Caco-2 (cell line): ENCODE results near the gene ONECUT1. TPM values are rescaled to one million over a fixed set of nuclear protein-coding genes. Genes with fewer than 3 reads are reported as not detected.

Source experiments
- BruUV-seq: library from RNA; stranded (reverse); fragments of 400-500 nt; replicated peaks from 2 replicates; lab custom pipeline; 2021; lab: Mats Ljungman, UMichigan
- CTCF ChIA-PET: fragments of 300-600 bp; sonication (Branson Sonifier 250); formaldehyde crosslinking; loops from one replicate; lab custom pipeline; 2022; ENCODE audit warnings: antibody characterized with exemption; lab: Charles Lee
- POLR2A ChIA-PET: fragments of 300-600 bp; sonication (Branson Sonifier 250); formaldehyde crosslinking; loops from one replicate; lab custom pipeline; 2022; ENCODE audit warnings: antibody characterized with exemption; lab: Charles Lee
- DNase-seq, 2 experiments: peaks; one replicate each; pipeline versions ENCODE4 v3.0.0 to v3.0.0-alpha.2; 2020 to 2022
- H3K27me3 ChIP-seq: replicated peaks from 2 replicates; pipeline ENCODE4 v1.6.0; 2011; ENCODE audit warnings: low read length; ENCODE audit not compliant: control insufficient read depth, insufficient read depth
- H3K36me3 ChIP-seq: 2 replicates; pipeline ENCODE4 v1.5.1; 2011; ENCODE audit warnings: low read length; ENCODE audit not compliant: control insufficient read depth, insufficient read depth
- H3K4me1 ChIP-seq: fragments of 250-450 bp; sonication (Bioruptor Pico); 2 replicates; pipeline ENCODE4 v1.5.1; 2020; ENCODE audit warnings: mild to moderate bottlenecking
- H3K4me3 ChIP-seq: 2 replicates; pipeline ENCODE4 v1.5.1; 2011; ENCODE audit warnings: low read depth, mild to moderate bottlenecking, control low read depth, low read length
- H3K9me3 ChIP-seq: fragments of 250-450 bp; sonication (Bioruptor Pico); 2 replicates; pipeline ENCODE4 v1.5.1; 2020; ENCODE audit warnings: mild to moderate bottlenecking, moderate library complexity
- H3K27ac Mint-ChIP-seq: one replicate; pipeline ENCODE4 v1.8.0; 2022; ENCODE audit warnings: mixed read lengths; ENCODE audit not compliant: unreplicated experiment
- H3K27me3 Mint-ChIP-seq: one replicate; pipeline ENCODE4 v1.8.0; 2022; ENCODE audit warnings: mixed read lengths; ENCODE audit not compliant: insufficient read depth, unreplicated experiment
- H3K36me3 Mint-ChIP-seq: one replicate; pipeline ENCODE4 v1.8.0; 2022; ENCODE audit warnings: mild to moderate bottlenecking, mixed read lengths; ENCODE audit not compliant: insufficient read depth, unreplicated experiment
- H3K4me1 Mint-ChIP-seq: one replicate; pipeline ENCODE4 v1.8.0; 2022; ENCODE audit warnings: low read depth, mixed read lengths; ENCODE audit not compliant: unreplicated experiment
- H3K4me3 Mint-ChIP-seq: one replicate; pipeline ENCODE4 v1.8.0; 2022; ENCODE audit warnings: mild to moderate bottlenecking, moderate library complexity, mixed read lengths; ENCODE audit not compliant: unreplicated experiment
- H3K9me3 Mint-ChIP-seq: one replicate; pipeline ENCODE4 v1.8.0; 2022; ENCODE audit warnings: mixed read lengths; ENCODE audit not compliant: unreplicated experiment
- CTCF ChIP-seq, 2 experiments: fragments of 200-600 bp in 1 of 2; IDR thresholded peaks; 1 replicate in 1 of 2; 2 replicates in 1 of 2; pipeline versions ENCODE4 v1.5.1 to v1.8.0; 2011 to 2022; ENCODE audit warnings: antibody characterized with exemption in 1 of 2, control low read depth in 1 of 2, inconsistent platforms in 1 of 2, low read depth in 1 of 2, low read length in 1 of 2, mild to moderate bottlenecking in 1 of 2, moderate library complexity in 1 of 2; ENCODE audit not compliant: insufficient read depth in 1 of 2, severe bottlenecking in 1 of 2, unreplicated experiment in 1 of 2
- intact Hi-C: fragments of 100-400 bp; cut with micrococcal nuclease; formaldehyde crosslinking; loops from one replicate; pipeline ENCODE4 v1.10.0; 2022; ENCODE audit not compliant: unreplicated experiment
- total RNA-seq: library from RNA; stranded (reverse); gene quantifications from 2 replicates; pipeline ENCODE4 v1.2.3, GENCODE V29; 2022

Gene ONECUT1
- total RNA-seq, 1 experiment from 2014 or later = 0.68 TPM

GRCh38 chr15:52794665-52795463, 4.7 kb upstream of the ONECUT1 start:
- Histone ChIP-seq H3K27me3 (no peaks in the 10 kb centered on the region), H3K4me3 (no peak overlapping the region), H3K9me3 (no peaks in the 10 kb centered on the region), H3K4me1 (no peaks in the 10 kb centered on the region), H3K36me3 (no peaks in the 10 kb centered on the region)
- DNase-seq = no peak
- Mint-ChIP-seq H3K36me3 (no peaks in the 10 kb centered on the region), H3K27ac (no peak overlapping the region), H3K4me1 (no peaks in the 10 kb centered on the region), H3K9me3 (no peaks in the 10 kb centered on the region), H3K27me3 (peaks cover 8% of the 10 kb centered on the region), H3K4me3 (no peak overlapping the region)
- no TSS peak for BruUV-seq
- ChIA-PET CTCF (no interaction called here), POLR2A (no interaction called here)
- intact Hi-C loops = loop anchor here (5.0 kb wide), 1 partner anchor 792 kb away; no protein-coding TSS in a partner anchor
- no peak for TF ChIP-seq CTCF (IDR thresholded peaks at IDR 0.05; ENCODE audit: insufficient read depth in 1 of 2, low read depth in 1 of 2, low read length in 1 of 2, severe bottlenecking in 1 of 2, unreplicated experiment in 1 of 2)

- H3K9me3 Mint-ChIP-seq = no peaks in the 10 kb centered on the region
- H3K4me1 ChIP-seq = no peaks in the 10 kb centered on the region
- no peaks in the 10 kb centered on the region for H3K36me3 Mint-ChIP-seq
- no TSS peak for BruUV-seq
- ChIA-PET CTCF (no interaction called here), POLR2A (no interaction called here)
- no peaks in the 10 kb centered on the region for H3K36me3 ChIP-seq
- no peaks in the 10 kb centered on the region for H3K27me3 ChIP-seq
- no peak for DNase-seq
- no peak overlapping the region for H3K4me3 Mint-ChIP-seq
- no peak overlapping the region for H3K4me3 ChIP-seq
- no peaks in the 10 kb centered on the region for H3K4me1 Mint-ChIP-seq
- intact Hi-C loops = loop anchor here (5.0 kb wide), 1 partner anchor 796 kb away; no protein-coding TSS in a partner anchor
- no peaks in the 10 kb centered on the region for H3K9me3 ChIP-seq
- peaks cover 5% of the 10 kb centered on the region for H3K27me3 Mint-ChIP-seq
- no peak overlapping the region for H3K27ac Mint-ChIP-seq
- TF ChIP-seq CTCF (IDR thresholded peaks at IDR 0.05; ENCODE audit: insufficient read depth in 1 of 2, low read depth in 1 of 2, low read length in 1 of 2, severe bottlenecking in 1 of 2, unreplicated experiment in 1 of 2) = no peak
Observed at GRCh38 chr15:52791776-52792175, 1.6 kb upstream of the ONECUT1 start.

- Mint-ChIP-seq H3K27ac (no peak overlapping the region), H3K4me3 (peak overlapping the region; percentile 88), H3K9me3 (no peaks in the 10 kb centered on the region), H3K36me3 (no peaks in the 10 kb centered on the region), H3K27me3 (peaks cover 5% of the 10 kb centered on the region), H3K4me1 (no peaks in the 10 kb centered on the region)
- TF ChIP-seq CTCF (IDR thresholded peaks at IDR 0.05; ENCODE audit: insufficient read depth in 1 of 2, low read depth in 1 of 2, low read length in 1 of 2, severe bottlenecking in 1 of 2, unreplicated experiment in 1 of 2) = no peak
- intact Hi-C loops = loop anchor here (5.0 kb wide), 1 partner anchor 796 kb away; no protein-coding TSS in a partner anchor
- no peak for DNase-seq
- ChIA-PET CTCF (no interaction called here), POLR2A (no interaction called here)
- Histone ChIP-seq H3K4me1 (no peaks in the 10 kb centered on the region), H3K9me3 (no peaks in the 10 kb centered on the region), H3K27me3 (no peaks in the 10 kb centered on the region), H3K4me3 (no peak overlapping the region), H3K36me3 (no peaks in the 10 kb centered on the region)
- BruUV-seq = no TSS peak
Observed at GRCh38 chr15:52790941-52791751, 1.0 kb upstream of the ONECUT1 start.
